AG09309 (cell line): Measurements from ENCODE around the gene LGMN.
"Not testable (repeated sequence)": the region's sequence is repeated elsewhere in the genome, so short reads cannot be mapped to it uniquely, and the experiment has no call there.

ENCODE experiments used
- DNase-seq: peaks from one replicate; pipeline ENCODE4 v3.0.0-alpha.2; 2010; ENCODE audit warnings: low read depth
- H3K4me3 ChIP-seq: 2 replicates; pipeline ENCODE4 v1.5.1; 2011; ENCODE audit warnings: mild to moderate bottlenecking, low read depth, low read length, moderate library complexity; ENCODE audit not compliant: control insufficient read depth
- CTCF ChIP-seq: IDR thresholded peaks from 2 replicates; pipeline ENCODE4 v1.5.1; 2011; ENCODE audit warnings: mild to moderate bottlenecking, low read depth, low read length, inconsistent platforms; ENCODE audit not compliant: insufficient read depth, control insufficient read depth; ENCODE audit errors: missing control alignments

Gene LGMN

GRCh38 chr14:92774572-92774971 is 26.1 kb upstream of the LGMN start:
- DNase-seq, result no peak
- no peak overlapping the region for H3K4me3 ChIP-seq
- no peak for TF ChIP-seq CTCF

- no peak overlapping the region for H3K4me3 ChIP-seq
- no peak for TF ChIP-seq CTCF
- no peak for DNase-seq
Measured at GRCh38 chr14:92770484-92770883, 22.1 kb upstream of the LGMN start.

- DNase-seq, result no peak
- TF ChIP-seq CTCF, result no peak
- no peak overlapping the region for H3K4me3 ChIP-seq
Measured at GRCh38 chr14:92768795-92769194, 20.4 kb upstream of the LGMN start.

GRCh38 chr14:92768236-92768635 is 19.8 kb upstream of the LGMN start:
- H3K4me3 ChIP-seq, DNase-seq: not testable (repeated sequence)

GRCh38 chr14:92763666-92764631 is 15.5 kb upstream of the LGMN start:
- not testable (repeated sequence) for DNase-seq, H3K4me3 ChIP-seq

GRCh38 chr14:92760524-92760805 is 12.0 kb upstream of the LGMN start:
- no peak for TF ChIP-seq CTCF
- no peak for DNase-seq

GRCh38 chr14:92759679-92760523 is 11.5 kb upstream of the LGMN start:
- no peak for TF ChIP-seq CTCF
- DNase-seq, result no peak
- H3K4me3 ChIP-seq, result no peak overlapping the region

More at GRCh38 chr14:92760524-92760805, 12.0 kb upstream of the LGMN start:
- no peak overlapping the region for H3K4me3 ChIP-seq

GRCh38 chr14:92759300-92759678 is 10.9 kb upstream of the LGMN start:
- DNase-seq, result no peak
- no peak overlapping the region for H3K4me3 ChIP-seq
- TF ChIP-seq CTCF, result no peak
